Stimulated activated CD4-positive, alpha-beta T cell treated with anti-CD3 and anti-CD28 coated beads, Interleukin-1b, Interleukin-23, amount 100 ng/mL, for 4 hours (primary cell): ENCODE data around the gene LHFPL3.
"Not testable (repeated sequence)": the region's sequence is repeated elsewhere in the genome, so short reads cannot be mapped to it uniquely, and the experiment has no call there.

Experiments
- DNase-seq, 2 donors: peaks; one replicate each; pipeline ENCODE4 v3.0.0-alpha.2; 2020; ENCODE audit warnings: low read depth in 2 of 2

LHFPL3 gene

DNA sequence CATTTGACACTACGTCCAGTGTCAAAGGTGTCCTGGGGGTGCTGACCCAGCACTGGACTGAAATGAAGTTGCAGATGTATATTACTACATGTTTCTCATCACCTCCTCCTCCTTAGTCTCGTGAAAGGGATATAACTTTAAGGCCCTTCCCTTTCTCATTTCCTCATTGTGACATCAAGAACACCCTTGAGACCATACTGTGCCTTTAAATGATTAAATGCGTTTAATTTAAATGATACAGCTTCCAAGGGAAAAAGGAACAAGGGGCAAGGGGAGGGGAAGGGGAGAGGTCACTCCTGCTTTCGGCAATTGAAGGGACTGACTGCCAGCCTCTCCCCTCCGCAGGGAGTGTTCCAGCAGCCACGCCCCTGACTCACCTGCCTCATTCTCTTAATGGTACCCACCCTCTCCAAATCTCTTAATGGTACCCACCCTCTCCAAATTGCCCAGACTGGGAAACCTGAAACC, 605.2 kb downstream of the LHFPL3 start:
- DNase-seq, result no peak

DNA sequence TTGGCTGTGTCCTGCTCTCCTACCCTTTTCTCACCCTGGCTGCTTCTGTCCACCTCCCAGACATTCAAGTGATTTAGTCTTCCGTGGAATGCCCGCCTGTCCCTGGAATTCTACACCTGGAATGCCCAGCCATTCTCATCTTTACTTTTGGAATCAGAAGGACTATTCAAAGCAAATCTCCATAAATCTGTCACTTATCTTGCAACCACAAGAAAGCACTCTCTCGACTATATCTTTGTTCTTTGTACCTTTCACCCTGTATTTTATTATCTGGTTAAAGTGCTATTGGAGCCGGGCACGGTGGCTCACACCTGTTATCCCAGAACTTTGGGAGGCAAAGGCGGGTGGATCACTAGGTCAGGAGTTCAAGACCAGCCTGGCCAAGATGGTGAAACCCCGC, 606.3 kb downstream of the LHFPL3 start:
- no peak for DNase-seq

DNA sequence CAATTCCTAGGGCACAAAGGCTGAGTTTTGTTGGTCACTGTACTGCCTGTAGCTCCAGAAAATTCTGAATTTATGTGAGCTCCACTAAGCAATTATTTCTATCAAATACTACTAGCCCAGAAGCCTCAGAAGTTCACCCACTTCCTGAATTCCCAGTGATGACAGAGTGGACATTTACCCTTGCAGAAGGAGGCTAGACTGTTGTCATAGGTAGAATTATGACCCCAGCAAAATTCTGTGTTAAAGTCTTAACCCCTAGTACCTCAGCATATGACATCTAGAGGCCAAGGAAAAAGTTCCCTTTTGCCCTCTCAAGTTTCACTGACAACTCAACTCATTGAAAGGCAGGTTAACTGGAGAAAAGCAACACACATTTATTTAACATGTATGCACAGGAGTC, 606.9 kb downstream of the LHFPL3 start:
- no peak for DNase-seq

DNA sequence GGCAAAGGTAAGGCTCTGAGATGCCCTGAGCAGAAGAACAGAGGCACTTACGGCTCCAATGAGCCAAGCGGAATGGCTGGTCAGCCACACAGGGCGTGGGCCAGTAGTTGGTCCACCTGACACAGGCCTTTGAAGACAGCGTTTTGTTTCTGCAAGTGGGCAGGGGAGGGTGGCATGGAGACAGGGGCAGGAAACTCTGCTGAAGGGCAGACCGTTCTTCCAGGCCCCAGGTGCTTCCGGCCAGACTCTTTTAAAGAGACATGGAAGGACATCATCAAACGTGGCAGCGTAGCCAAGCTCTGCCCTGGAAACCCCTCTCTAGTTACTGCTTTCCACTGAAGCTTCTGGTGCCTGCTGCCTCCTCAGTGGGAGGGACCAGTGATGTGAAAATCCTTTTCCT, 608.1 kb downstream of the LHFPL3 start:
- no peak for DNase-seq

DNA sequence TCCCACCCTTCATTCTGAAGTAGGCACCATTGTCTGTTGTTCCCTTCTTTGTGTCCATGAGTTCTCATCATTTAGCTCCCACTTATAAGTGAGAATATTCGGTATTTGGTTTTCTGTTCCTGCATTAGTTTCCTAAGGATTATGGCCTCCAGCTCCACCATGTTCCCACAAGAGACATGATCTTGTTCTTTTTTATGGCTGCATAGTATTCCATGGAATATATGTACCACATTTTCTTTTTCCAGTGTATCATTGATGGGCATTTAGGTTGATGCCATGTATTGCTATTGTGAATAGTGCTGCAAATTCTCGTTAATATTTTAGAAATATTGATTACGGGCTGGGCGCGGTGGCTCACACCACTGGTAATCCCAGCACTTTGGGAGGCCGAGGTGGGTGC, 609.1 kb downstream of the LHFPL3 start:
- DNase-seq, result not testable (repeated sequence)

DNA sequence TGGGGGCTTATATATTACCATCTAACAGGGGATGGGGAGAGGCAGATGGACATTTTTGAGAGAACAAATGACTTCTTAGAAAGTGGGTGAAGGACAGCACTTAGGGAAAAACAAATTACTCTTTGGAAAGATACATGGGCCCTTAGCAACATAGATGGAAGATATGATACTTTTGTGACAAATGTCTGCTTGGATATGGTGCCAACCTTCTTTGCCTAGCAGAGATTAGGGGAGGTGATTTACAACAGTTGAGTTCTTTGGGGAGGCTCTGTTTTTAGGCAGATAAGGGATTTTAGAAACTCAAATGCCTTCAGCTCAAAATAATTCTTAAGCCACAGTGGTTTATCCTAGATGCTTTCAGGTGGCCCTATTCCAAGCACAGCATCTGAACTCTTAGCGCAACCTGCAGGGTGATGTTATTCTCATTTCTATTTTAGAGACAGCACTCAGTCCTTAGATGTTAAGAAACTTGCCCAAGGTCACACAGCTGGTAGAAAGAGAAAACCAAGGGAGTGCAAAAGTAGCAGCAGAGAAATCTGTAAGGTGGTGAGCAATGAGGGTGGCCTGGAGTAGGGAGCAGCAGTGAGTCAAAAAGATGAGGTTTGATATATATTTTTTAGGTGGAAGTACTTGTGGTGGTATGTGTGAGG, 610.5 kb downstream of the LHFPL3 start:
- DNase-seq, result no peak

DNA sequence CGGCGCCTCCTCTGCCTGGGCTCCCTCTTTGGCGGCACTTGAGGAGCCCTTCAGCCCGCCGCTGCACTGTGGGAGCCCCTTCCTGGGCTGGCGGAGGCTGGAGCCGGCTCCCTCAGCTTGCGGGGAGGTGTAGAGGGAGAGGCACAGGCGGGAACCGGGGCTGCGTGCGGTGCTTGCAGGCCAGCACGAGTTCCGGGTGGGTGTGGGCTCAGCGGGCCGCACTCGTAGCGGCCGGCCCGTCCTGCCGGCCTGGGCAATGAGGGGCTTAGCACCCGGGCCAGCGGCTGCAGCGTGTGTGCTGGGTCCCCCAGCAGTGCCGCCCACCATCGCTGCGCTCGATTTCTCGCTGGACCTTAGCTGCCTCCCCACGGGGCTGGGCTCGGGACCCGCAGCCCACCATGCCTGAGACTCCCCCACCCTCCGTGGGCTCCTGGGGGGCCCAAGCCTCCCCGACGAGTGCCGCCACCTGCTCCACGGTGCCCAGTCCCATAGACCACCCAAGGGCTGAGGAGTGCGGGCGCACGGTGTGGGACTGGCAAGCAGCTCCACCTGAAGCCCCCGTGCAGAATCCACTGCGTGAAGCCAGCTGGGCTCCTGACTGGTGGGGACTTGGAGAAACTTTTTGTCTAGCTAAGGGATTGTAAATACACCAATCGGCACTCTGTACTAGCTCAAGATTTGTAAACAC, 611.8 kb downstream of the LHFPL3 start:
- no peak for DNase-seq

DNA sequence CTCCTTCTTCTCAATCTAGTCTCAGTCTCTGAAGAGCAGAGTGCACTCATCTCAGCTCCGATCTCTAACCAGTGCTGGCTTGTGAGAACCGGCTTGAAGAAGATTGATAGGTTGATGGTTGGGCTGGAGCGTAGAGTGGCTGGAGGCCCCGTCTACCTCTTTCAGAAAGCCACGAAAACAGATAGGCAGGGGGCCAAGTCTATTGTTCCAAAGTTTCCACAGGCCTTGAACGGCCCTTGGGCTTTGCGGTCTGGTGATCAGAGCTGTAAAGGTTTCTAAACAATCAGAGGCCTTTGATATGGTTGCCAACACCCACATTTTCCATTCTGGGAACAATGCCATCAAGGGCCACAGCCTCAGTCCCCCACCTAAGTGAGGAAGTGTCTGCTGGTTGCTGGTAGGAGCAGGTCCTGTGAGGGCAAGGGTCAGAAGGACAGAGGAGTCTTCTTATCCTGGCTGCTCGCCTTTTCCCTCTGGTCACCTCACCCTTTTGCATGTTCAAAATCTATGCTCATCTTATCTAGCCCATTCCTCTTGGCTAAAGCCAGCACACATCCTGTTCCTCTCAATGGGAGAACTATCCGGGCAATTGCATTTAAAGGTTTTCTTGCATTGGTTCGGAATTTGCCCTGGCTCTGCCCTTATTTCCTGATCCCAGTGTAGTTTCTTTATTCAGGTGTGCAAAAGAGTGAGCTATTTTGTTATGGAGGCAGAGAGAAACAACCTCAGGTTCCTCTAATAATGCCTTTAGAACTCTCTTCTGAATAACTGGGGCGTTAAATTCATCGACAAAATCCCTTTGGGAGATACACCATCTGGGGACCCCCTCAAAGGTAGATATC, 615.3 kb downstream of the LHFPL3 start:
- DNase-seq, result peak in 1 of 2 donors; percentile 35

DNA sequence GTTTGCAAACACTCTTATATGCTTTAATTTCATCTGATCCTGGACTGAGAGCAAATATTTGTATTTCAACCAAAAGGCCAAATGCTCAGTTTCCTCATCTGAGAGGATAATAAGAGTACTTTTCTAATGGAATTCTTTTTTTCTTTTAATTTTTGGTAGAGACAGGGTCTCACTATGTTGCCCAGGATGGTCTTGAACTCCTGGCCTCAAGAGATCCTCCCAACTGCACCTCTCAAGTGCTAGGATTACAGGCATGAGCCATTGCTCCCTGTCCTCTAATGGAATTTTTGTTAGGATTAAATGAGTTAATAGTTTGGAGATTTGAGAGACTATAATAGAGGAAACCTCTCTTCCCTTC, 617.2 kb downstream of the LHFPL3 start:
- DNase-seq, result no peak

DNA sequence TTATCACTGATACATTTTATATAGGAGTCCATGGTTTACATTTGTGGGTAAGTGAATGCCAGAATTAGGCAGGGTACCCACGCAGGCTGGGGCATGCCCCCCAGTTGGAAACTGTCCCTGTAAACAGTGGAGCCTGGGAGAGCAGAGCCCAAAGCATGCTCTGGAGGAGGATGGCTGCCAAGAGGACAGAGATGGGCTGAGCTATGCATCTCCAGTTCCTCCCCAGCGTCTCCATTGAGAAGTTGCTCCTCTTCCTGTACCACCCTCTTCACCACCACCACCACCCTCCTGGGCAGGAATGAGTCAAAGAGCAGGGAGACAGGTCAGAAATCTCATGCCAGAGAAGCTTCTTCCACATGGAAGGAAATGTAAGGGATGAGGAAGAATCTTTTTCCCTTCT, 617.9 kb downstream of the LHFPL3 start:
- DNase-seq, result no peak

DNA sequence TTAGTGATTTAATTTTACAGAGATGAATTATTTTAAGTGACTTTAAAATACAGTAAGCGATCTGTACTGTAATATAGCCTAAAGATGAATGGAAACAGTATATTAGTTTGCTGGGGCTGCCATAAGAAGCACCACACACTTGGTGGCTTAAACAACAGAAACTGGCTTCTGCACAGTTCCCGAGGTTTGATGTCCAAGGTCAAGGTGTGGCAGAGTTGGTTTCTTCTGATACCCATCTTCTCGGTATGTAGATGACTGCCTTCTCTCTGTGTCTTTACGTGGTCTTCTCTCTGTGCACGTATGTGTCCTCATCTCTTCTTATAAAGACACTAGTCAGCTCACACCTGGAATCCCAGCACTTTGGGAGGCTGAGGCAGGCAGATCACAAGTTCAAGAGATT, 621.6 kb downstream of the LHFPL3 start:
- no peak for DNase-seq

DNA sequence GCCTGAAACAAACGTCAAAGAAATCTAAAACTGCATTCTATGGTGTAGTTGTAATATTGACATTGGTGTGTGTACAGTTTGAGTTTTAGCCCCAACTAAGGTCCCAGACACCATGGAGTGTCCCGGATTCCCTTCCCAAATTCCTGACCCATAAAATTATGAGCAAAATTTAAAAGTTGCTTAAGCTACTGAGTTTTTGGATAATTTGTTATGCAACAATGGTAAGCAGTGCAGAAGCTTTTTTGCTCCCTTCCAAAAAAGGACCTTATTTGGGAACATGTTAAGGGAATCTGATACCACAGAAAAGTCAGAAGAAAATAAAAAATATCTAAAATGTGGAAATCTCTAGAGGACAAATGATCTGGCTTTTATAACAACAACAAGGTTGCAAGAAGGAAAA, 622.4 kb downstream of the LHFPL3 start:
- DNase-seq, result no peak

DNA sequence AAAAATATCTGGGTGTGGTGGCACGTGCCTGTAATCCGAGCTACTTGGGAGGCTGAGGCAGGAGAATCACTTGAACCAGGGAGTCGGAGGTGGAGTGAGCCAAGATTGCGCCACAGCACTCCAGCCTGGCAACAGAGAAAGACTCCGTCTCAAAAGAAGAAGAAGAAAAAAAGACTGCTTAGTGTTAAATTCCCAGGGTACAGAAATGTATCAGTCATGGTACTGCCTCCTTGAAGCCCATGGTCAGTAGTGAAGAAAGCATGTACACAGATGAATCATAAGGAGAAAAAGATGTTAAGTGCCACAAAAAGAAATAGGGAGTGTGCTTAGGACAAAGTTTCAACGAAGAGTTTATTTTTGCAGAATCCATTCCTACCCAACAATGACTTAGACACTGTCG, 623.1 kb downstream of the LHFPL3 start:
- no peak for DNase-seq

DNA sequence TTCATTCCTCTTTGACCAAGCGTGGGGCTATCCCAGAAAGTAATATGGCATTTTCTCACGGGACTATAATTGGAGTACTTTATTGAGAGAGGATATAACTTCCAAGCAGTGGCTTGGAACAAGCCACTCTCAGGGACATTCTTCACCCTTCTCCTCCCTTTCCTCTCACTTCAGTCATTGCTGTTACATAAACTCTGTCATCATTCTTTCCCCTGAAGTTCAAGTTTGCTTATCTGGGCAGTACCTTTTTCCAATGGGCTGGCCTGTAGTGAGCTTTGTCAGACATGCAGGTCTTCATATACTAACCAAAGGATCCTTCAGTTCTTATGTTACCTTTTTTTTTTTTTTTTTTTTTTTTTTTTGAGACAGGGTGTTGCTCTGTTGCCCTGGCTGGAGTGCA, 626.9 kb downstream of the LHFPL3 start:
- no peak for DNase-seq
